ENCODE data around the gene ESR1. TPM values are rescaled to one million over a fixed set of nuclear protein-coding genes. Genes with fewer than 3 reads are reported as not detected.

The ESR1 gene
- under 1 TPM; 0.16 to 0.37 TPM for total RNA-seq

DNA sequence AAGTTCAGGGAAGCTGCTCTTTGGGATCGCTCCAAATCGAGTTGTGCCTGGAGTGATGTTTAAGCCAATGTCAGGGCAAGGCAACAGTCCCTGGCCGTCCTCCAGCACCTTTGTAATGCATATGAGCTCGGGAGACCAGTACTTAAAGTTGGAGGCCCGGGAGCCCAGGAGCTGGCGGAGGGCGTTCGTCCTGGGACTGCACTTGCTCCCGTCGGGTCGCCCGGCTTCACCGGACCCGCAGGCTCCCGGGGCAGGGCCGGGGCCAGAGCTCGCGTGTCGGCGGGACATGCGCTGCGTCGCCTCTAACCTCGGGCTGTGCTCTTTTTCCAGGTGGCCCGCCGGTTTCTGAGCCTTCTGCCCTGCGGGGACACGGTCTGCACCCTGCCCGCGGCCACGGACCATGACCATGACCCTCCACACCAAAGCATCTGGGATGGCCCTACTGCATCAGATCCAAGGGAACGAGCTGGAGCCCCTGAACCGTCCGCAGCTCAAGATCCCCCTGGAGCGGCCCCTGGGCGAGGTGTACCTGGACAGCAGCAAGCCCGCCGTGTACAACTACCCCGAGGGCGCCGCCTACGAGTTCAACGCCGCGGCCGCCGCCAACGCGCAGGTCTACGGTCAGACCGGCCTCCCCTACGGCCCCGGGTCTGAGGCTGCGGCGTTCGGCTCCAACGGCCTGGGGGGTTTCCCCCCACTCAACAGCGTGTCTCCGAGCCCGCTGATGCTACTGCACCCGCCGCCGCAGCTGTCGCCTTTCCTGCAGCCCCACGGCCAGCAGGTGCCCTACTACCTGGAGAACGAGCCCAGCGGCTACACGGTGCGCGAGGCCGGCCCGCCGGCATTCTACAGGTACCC, at the start of gene ESR1:
Gene ESR1, plus strand, starts transcription at position 170 of the 858 bp plus-strand sequence. Its CDS starts 231 bp downstream, at position 401.
- Histone ChIP-seq H3K9me3 (no peaks in the 10 kb centered on the region), H3K27me3 (peaks cover 30% of the 10 kb centered on the region), H3K27ac (no peak within 1 kb of the TSS), H3K4me1 (no peaks in the 10 kb centered on the region), H3K9ac (ENCODE audit: low read depth in 2 of 2, low read length in 2 of 2) (peak within 1 kb of the TSS in 1 of 2 donors; percentile 48), H3K4me3 (peak within 1 kb of the TSS; percentile 17), H3K36me3 (no peaks in the 10 kb centered on the region)
- intact Hi-C loops (cut with DNase I): no loop called here
- no peak for DNase-seq
- no peak for TF ChIP-seq CTCF (IDR thresholded peaks at IDR 0.05)

GRCh38 chr6:151760486-151760885, 47.0 kb upstream of the ESR1 start:
- H3K4me3 ChIP-seq: no peak overlapping the region
- intact Hi-C loops (cut with DNase I): loop anchor here (10.0 kb wide), 1 partner anchor 504 kb away; no protein-coding TSS in a partner anchor
- no peak overlapping the region for H3K27ac ChIP-seq
- no peaks in the 10 kb centered on the region for H3K9me3 ChIP-seq
- no peaks in the 10 kb centered on the region for H3K36me3 ChIP-seq
- H3K9ac ChIP-seq (ENCODE audit: low read depth in 2 of 2, low read length in 2 of 2): no peak overlapping the region
- no peaks in the 10 kb centered on the region for H3K27me3 ChIP-seq
- H3K4me1 ChIP-seq: no peaks in the 10 kb centered on the region
- TF ChIP-seq CTCF (IDR thresholded peaks at IDR 0.05): no peak
- no peak for DNase-seq

- intact Hi-C loops (cut with DNase I): loop anchor here (10.0 kb wide), 1 partner anchor 503 kb away; no protein-coding TSS in a partner anchor
Observed at GRCh38 chr6:151761851-151762250, 45.6 kb upstream of the ESR1 start.

GRCh38 chr6:151762817-151763216, 44.7 kb upstream of the ESR1 start:
- Histone ChIP-seq H3K36me3 (no peaks in the 10 kb centered on the region), H3K9ac (ENCODE audit: low read depth in 2 of 2, low read length in 2 of 2) (no peak overlapping the region), H3K9me3 (no peaks in the 10 kb centered on the region), H3K4me1 (no peaks in the 10 kb centered on the region), H3K27ac (no peak overlapping the region), H3K27me3 (no peaks in the 10 kb centered on the region), H3K4me3 (no peak overlapping the region)
- DNase-seq: no peak
- intact Hi-C loops (cut with DNase I): loop anchor here (10.0 kb wide), 1 partner anchor 502 kb away; no protein-coding TSS in a partner anchor
- no peak for TF ChIP-seq CTCF (IDR thresholded peaks at IDR 0.05)

More at GRCh38 chr6:151761851-151762250, 45.6 kb upstream of the ESR1 start:
- Histone ChIP-seq H3K9ac (ENCODE audit: low read depth in 2 of 2, low read length in 2 of 2) (no peak overlapping the region), H3K9me3 (no peaks in the 10 kb centered on the region), H3K4me3 (no peak overlapping the region), H3K27ac (no peak overlapping the region), H3K36me3 (no peaks in the 10 kb centered on the region), H3K4me1 (no peaks in the 10 kb centered on the region), H3K27me3 (no peaks in the 10 kb centered on the region)
- no peak for TF ChIP-seq CTCF (IDR thresholded peaks at IDR 0.05)
- no peak for DNase-seq

- Histone ChIP-seq H3K9me3 (no peaks in the 10 kb centered on the region), H3K4me1 (no peaks in the 10 kb centered on the region), H3K36me3 (no peaks in the 10 kb centered on the region), H3K27ac (no peak overlapping the region), H3K27me3 (no peaks in the 10 kb centered on the region), H3K4me3 (no peak overlapping the region), H3K9ac (ENCODE audit: low read depth in 2 of 2, low read length in 2 of 2) (no peak overlapping the region)
- no peak for DNase-seq
- intact Hi-C loops (cut with DNase I): loop anchor here (10.0 kb wide), 1 partner anchor 501 kb away; no protein-coding TSS in a partner anchor
- no peak for TF ChIP-seq CTCF (IDR thresholded peaks at IDR 0.05)
Observed at GRCh38 chr6:151763303-151763702, 44.2 kb upstream of the ESR1 start.

Measured in colonic mucosa (tissue), 4 donors.